DMS 273 (cell line): ENCODE results near the gene IPO11.
"Not testable (repeated sequence)": the region's sequence is repeated elsewhere in the genome, so short reads cannot be mapped to it uniquely, and the experiment has no call there.

ENCODE experiments used
- DNase-seq: peaks from one replicate; lab custom pipeline; 2025; ENCODE audit not compliant: unreplicated experiment; lab: John Stamatoyannopoulos, UW

IPO11 gene

GRCh38 chr5:62633243-62633642 is 220.7 kb downstream of the IPO11 start:
- DNase-seq: no peak

DNA sequence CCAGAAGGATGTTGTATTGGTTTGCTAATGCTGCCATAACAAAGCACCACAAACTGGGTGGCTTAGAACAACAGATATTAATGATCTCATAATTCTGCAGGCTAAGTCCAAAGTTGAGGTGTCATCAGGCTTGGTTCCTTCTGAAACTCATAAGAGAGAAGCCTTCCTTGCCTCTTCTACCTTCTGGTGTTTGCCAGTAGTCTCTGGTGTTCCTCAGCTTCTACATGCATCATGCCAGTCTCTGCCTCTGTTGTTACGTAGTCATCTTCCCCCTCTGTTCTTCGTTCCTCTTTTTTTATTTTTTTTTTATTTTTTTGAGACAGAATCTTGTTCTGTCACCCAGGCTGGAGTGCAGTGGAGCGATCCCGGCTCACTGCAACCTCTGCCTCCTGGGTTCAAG is 227.9 kb downstream of the IPO11 start:
- DNase-seq: no peak

GRCh38 chr5:62642468-62642867 is 229.9 kb downstream of the IPO11 start:
- no peak for DNase-seq

GRCh38 chr5:62643556-62644451 is 231.2 kb downstream of the IPO11 start:
- peak; percentile 10 for DNase-seq

- no peak for DNase-seq
These were observed 232.7 kb downstream of the IPO11 start for GRCh38 chr5:62645223-62645622.

GRCh38 chr5:62647241-62647640 is 234.7 kb downstream of the IPO11 start:
- no peak for DNase-seq

GRCh38 chr5:62649025-62649424 is 236.5 kb downstream of the IPO11 start:
- DNase-seq: no peak

GRCh38 chr5:62649476-62650113 is 237.0 kb downstream of the IPO11 start:
- no peak for DNase-seq

DNA sequence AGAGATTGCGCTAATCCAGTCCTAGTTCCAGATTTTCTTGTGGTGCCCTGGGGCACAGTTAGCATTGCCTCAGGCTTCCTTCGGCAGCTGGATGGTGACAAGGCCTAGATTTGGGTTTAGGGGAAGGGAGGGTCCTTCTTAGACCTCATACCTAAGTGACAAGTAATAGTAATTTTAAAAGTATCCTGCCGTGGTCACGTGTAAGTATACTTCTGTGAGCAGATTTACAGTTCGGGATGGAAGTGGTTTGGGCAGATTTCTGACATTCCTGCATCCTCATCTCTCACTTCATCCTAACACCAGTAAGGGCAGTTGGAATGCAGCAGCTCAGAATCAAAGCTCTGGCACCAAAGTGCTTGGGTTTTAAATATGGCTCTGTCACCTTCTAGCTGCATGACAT is 237.6 kb downstream of the IPO11 start:
- DNase-seq: no peak

DNA sequence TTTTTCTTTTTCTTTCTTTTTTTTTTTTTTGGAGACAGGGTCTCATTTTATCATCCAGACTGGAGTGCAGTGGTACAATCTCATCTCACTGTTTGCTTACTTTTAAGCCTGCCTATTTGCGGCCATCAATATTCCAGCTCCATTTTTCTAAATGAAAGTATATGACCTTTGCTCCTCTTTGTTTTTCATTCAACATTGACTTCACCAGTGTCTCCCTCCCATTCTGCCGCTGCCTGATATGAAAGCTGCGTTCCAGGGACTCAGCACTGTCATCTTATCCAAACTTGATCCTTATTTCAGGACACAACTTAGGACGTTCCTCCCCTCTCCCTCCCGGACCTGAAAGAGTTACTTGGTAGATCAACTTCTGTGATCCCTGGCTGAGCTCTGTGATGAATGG is 239.7 kb downstream of the IPO11 start:
- DNase-seq: no peak

- no peak for DNase-seq
These were observed 240.7 kb downstream of the IPO11 start for GRCh38 chr5:62653001-62653863.

DNA sequence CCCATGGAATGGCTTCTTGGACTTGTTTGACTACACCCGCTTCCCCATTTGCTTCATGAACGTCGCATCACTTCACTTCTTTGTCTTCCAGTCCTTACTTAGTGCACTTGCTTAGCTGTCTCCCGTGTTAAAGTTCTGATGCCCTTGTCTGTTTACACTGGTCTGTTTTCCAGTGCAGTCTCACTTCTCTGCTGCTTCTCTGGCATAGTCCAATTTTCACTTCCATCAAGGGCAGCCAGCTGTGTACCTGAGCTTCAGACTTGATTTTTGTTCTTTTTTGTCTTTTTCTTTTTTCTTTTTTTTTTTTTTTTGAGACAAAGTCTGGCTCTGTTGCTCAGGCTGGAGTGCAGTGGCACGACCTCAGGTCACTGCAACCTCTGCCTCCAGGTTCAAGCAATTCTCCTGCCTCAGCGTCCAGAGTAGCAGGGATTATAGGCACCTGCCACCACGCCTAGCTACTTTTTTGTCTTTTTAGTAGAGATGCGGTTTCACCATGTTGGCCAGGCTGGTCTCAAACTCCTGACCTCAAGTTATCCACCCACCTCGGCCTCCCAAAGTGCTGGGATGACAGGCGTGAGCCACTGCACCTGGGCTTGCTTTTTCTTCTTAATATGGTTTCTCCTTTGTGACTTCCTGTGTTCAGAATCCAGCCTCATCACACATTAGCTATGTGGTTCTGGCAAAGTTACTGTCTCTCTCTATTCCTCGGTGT is 241.5 kb downstream of the IPO11 start:
- DNase-seq: no peak

GRCh38 chr5:62657772-62658171 is 245.2 kb downstream of the IPO11 start:
- not testable (repeated sequence) for DNase-seq

GRCh38 chr5:62661126-62661525 is 248.6 kb downstream of the IPO11 start:
- DNase-seq: no peak

DNA sequence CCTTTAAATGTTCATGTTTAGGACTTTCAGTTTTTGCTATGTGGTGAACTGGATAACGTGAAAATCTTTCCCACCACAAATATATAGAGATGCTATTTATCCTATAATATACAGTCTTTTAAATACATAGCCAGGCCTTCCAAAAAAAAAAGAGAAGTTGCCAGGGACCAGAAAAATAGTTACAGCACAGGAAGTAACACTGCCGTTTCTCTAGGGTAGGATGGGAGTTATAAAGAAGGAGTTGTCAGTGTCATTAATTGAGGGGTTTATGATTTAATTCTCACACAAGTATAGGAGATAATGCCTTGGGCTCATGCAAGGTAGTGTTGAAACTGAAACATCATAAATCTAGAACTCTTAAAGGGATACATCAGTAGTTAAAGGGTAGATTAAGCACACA is 250.0 kb downstream of the IPO11 start:
- DNase-seq: no peak

DNA sequence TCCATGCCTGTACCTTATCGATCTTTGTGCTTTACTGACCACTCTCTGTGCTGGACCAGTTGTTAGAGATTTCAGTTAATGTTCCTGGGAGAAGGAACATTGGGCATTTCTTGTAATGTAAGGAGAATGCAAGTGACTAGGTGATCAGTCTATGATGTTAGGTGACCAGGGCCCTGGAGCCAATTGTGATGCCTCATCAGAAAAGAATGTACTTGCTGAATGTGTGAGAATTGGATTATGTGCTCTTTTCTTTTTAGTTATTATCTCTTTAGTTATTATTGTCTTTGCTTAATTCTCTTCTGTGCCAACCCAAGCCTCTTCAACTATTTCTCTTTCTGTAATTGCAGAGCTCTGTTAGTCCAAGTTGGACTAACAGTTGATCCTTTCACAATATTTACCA is 258.9 kb downstream of the IPO11 start:
- DNase-seq: no peak

DNA sequence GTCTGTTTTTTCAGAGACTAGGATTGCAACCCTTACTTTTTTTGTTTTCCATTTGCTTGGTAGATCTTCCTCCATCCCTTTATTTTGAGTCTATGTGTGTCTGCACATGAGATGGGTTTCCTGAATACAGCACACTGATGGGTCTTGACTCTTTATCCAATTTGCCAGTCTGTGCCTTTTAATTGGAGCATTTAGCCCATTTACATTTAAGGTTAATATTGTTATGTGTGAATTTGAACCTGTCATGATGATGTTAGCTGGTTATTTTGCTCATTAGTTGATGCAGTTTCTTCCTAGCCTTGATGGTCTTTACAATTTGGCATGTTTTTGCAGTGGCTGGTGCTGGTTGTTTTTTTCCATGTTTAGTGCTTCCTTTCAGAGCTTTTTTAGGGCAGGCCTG is 264.0 kb downstream of the IPO11 start:
- not testable (repeated sequence) for DNase-seq
